Fibroblast of skin of right biceps (primary cell): ENCODE results near the gene TBRG1.
"Not testable (repeated sequence)": the region's sequence is repeated elsewhere in the genome, so short reads cannot be mapped to it uniquely, and the experiment has no call there.

Experiments used
- DNase-seq: peaks from one replicate; pipeline ENCODE4 v3.0.0-alpha.2; 2013

TBRG1 gene

GRCh38 chr11:124622531-124623451 is at the start of gene TBRG1:
Gene TBRG1 (plus strand): TSS chr11:124622864. CDS start chr11:124623084, 220 bp downstream.
- DNase-seq = peak; percentile 92

GRCh38 chr11:124577716-124578427 is 44.8 kb upstream of the TBRG1 start:
- DNase-seq = no peak

GRCh38 chr11:124578761-124579160 is 43.9 kb upstream of the TBRG1 start:
- no peak for DNase-seq

- no peak for DNase-seq
Observed at GRCh38 chr11:124581817-124582216, 40.8 kb upstream of the TBRG1 start.

- DNase-seq = no peak
Observed at GRCh38 chr11:124582565-124582964, 40.1 kb upstream of the TBRG1 start.

GRCh38 chr11:124583781-124584180 is 38.9 kb upstream of the TBRG1 start:
- DNase-seq = no peak

GRCh38 chr11:124584681-124585372 is 37.8 kb upstream of the TBRG1 start:
- no peak for DNase-seq

GRCh38 chr11:124586238-124586860 is 36.3 kb upstream of the TBRG1 start:
- DNase-seq = peak; percentile 59

- no peak for DNase-seq
Observed at GRCh38 chr11:124591430-124591829, 31.2 kb upstream of the TBRG1 start.

GRCh38 chr11:124592627-124593026 is 30.0 kb upstream of the TBRG1 start:
- no peak for DNase-seq

GRCh38 chr11:124595302-124595701 is 27.4 kb upstream of the TBRG1 start:
- DNase-seq = no peak

GRCh38 chr11:124597626-124598025 is 25.0 kb upstream of the TBRG1 start:
- DNase-seq = no peak

GRCh38 chr11:124600621-124601320 is 21.9 kb upstream of the TBRG1 start:
- no peak for DNase-seq

GRCh38 chr11:124602193-124602592 is 20.5 kb upstream of the TBRG1 start:
- DNase-seq = peak; percentile 38

- DNase-seq = not testable (repeated sequence)
Observed at GRCh38 chr11:124602723-124603122, 19.9 kb upstream of the TBRG1 start.

- no peak for DNase-seq
Observed at GRCh38 chr11:124605719-124606118, 16.9 kb upstream of the TBRG1 start.

GRCh38 chr11:124608147-124608546 is 14.5 kb upstream of the TBRG1 start:
- DNase-seq = peak; percentile 17

GRCh38 chr11:124610295-124610694 is 12.4 kb upstream of the TBRG1 start:
- no peak for DNase-seq

GRCh38 chr11:124611064-124611463 is 11.6 kb upstream of the TBRG1 start, which contains the start of gene PANX3:
Gene PANX3 (plus strand): TSS chr11:124611428. CDS start chr11:124611557, 129 bp downstream.
- DNase-seq = peak; percentile 54

- DNase-seq = no peak
Observed at GRCh38 chr11:124612045-124612444, 10.6 kb upstream of the TBRG1 start.

GRCh38 chr11:124612567-124613246 is 10.0 kb upstream of the TBRG1 start:
- DNase-seq = no peak
